ENCODE measurements around the gene PWWP2B. TPM values are rescaled to one million over a fixed set of nuclear protein-coding genes. Genes with fewer than 3 reads are reported as not detected.

Gene PWWP2B
- total and polyA plus RNA-seq, 2 experiments from 2014 or later = 2.3 to 12.8 TPM

DNA sequence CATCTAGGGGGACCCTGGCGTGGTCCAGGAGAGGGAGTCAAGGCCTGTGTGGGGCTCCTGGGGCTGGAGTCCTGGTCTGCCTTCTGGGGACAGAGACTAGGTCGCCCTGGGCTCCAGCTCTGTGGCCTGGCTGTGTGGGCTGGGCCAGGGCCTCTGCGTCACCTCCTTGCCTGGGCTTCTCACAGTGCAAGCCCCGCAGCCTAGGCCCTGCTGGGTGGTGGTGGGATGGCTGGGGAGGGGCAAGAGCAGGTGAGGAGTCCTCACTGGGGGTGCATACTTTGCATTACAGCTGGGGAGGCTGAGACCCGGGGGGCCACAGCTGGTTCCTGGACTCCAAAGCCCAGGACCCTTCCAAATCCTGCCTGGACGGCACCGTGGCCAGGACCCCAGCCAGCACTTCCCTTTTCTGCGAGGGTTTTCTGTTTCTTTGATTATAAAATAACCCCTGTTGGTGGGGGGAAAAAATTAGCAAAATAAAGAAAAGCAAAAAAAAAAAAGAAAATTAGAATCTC is 23.5 kb downstream of the PWWP2B start:
- no peaks in the 10 kb centered on the region for H4K20me1 ChIP-seq (replicated peaks; ENCODE audit: insufficient read depth)
- H3K36me3 Mint-ChIP-seq (ENCODE audit: low read depth) = no peaks in the 10 kb centered on the region; the same call in 2 of the 3 replicates
- H3K4me2 ChIP-seq = no peak overlapping the region
- H3K4me1 Mint-ChIP-seq = peaks cover 32% of the 10 kb centered on the region
- no peak overlapping the region; the same call in 2 of the 3 replicates for H3K4me3 Mint-ChIP-seq
- peaks cover 15% of the 10 kb centered on the region for H3K4me1 ChIP-seq (ENCODE audit: insufficient read depth)
- H3K27ac Mint-ChIP-seq = no peak overlapping the region; the same call in 1 of the 2 replicates
- ATAC-seq (peak; percentile 6), DNase-seq (ENCODE audit: low spot score) (no peak)
- no peak overlapping the region for H3K27ac ChIP-seq (ENCODE audit: low read depth)
- H3K4me3 ChIP-seq = no peak overlapping the region
- H3K9me3 Mint-ChIP-seq = no peaks in the 10 kb centered on the region; the same call in 2 of the 3 replicates
- H2AFZ ChIP-seq = no peak overlapping the region
- H3F3A ChIP-seq (replicated peaks; ENCODE audit: low read depth) = 0 out of 2 replicates have a peak, but pooled peaks cover 17% of the 10 kb centered on the region
- no peaks in the 10 kb centered on the region for H3K27me3 ChIP-seq (ENCODE audit: insufficient read depth)
- H3K36me3 ChIP-seq (ENCODE audit: insufficient read depth) = no peaks in the 10 kb centered on the region
- no peaks in the 10 kb centered on the region for H3K79me2 ChIP-seq (replicated peaks; ENCODE audit: insufficient read depth)
- peaks cover 3% of the 10 kb centered on the region for H3K27me3 Mint-ChIP-seq (ENCODE audit: insufficient read depth, low read depth, poor library complexity)
- H3K9me2 ChIP-seq (ENCODE audit: insufficient read depth) = no peaks in the 10 kb centered on the region
- TF ChIP-seq CTCF (conservative IDR thresholded peaks at IDR 0.05; ENCODE audit: low read depth in 2 of 2) = no peak
- TF ChIP-seq POLR2AphosphoS5 (IDR thresholded peaks at IDR 0.05; ENCODE audit: low read depth) = no peak
- no peak for TF ChIP-seq EZH2phosphoT487 (IDR thresholded peaks at IDR 0.05; ENCODE audit: unreplicated experiment)
- TF ChIP-seq, protein P1, sequence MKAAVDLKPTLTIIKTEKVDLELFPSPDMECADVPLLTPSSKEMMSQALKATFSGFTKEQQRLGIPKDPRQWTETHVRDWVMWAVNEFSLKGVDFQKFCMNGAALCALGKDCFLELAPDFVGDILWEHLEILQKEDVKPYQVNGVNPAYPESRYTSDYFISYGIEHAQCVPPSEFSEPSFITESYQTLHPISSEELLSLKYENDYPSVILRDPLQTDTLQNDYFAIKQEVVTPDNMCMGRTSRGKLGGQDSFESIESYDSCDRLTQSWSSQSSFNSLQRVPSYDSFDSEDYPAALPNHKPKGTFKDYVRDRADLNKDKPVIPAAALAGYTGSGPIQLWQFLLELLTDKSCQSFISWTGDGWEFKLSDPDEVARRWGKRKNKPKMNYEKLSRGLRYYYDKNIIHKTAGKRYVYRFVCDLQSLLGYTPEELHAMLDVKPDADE (IDR thresholded peaks at IDR 0.05) = no peak
- no peak for TF ChIP-seq ZNF331 (CRISPR knock-in tag; IDR thresholded peaks at IDR 0.05; ENCODE audit: low read depth)
- no peak for TF ChIP-seq ZNF462 (CRISPR knock-in tag; IDR thresholded peaks at IDR 0.05)
- no peak for TF ChIP-seq NANOG (IDR thresholded peaks at IDR 0.05; ENCODE audit: borderline replicate concordance)
- TF ChIP-seq STAT1 (IDR thresholded peaks at IDR 0.05; ENCODE audit: unreplicated experiment) = no peak
- no peak for TF ChIP-seq EZH2 (IDR thresholded peaks at IDR 0.05; ENCODE audit: low read depth, unreplicated experiment)
- TF ChIP-seq ZNF114 (CRISPR knock-in tag; IDR thresholded peaks at IDR 0.05) = no peak
- no peak for TF ChIP-seq JUNB (IDR thresholded peaks at IDR 0.05; ENCODE audit: unreplicated experiment)
- TF ChIP-seq, protein P2, sequence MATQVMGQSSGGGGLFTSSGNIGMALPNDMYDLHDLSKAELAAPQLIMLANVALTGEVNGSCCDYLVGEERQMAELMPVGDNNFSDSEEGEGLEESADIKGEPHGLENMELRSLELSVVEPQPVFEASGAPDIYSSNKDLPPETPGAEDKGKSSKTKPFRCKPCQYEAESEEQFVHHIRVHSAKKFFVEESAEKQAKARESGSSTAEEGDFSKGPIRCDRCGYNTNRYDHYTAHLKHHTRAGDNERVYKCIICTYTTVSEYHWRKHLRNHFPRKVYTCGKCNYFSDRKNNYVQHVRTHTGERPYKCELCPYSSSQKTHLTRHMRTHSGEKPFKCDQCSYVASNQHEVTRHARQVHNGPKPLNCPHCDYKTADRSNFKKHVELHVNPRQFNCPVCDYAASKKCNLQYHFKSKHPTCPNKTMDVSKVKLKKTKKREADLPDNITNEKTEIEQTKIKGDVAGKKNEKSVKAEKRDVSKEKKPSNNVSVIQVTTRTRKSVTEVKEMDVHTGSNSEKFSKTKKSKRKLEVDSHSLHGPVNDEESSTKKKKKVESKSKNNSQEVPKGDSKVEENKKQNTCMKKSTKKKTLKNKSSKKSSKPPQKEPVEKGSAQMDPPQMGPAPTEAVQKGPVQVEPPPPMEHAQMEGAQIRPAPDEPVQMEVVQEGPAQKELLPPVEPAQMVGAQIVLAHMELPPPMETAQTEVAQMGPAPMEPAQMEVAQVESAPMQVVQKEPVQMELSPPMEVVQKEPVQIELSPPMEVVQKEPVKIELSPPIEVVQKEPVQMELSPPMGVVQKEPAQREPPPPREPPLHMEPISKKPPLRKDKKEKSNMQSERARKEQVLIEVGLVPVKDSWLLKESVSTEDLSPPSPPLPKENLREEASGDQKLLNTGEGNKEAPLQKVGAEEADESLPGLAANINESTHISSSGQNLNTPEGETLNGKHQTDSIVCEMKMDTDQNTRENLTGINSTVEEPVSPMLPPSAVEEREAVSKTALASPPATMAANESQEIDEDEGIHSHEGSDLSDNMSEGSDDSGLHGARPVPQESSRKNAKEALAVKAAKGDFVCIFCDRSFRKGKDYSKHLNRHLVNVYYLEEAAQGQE (IDR thresholded peaks at IDR 0.05; ENCODE audit: unreplicated experiment) = no peak
- no peak for TF ChIP-seq CREB1 (CRISPR knock-in tag; IDR thresholded peaks at IDR 0.05; ENCODE audit: low read depth)
